ENCODE results near the gene PTTG1IP.
"Not testable (repeated sequence)": the region's sequence is repeated elsewhere in the genome, so short reads cannot be mapped to it uniquely, and the experiment has no call there.

The PTTG1IP gene

GRCh38 chr21:44873356-44874239 lies at the start of gene PTTG1IP:
TSS of gene PTTG1IP (minus strand) at chr21:44873690. CDS start at chr21:44873616, 74 bp downstream.
- DNase-seq, result peak; percentile 82

GRCh38 chr21:44921928-44922327 lies 48.4 kb upstream of the PTTG1IP start:
- DNase-seq, result no peak

- DNase-seq, result no peak
Observed at GRCh38 chr21:44920694-44921604, 47.5 kb upstream of the PTTG1IP start, which contains the start of gene ITGB2. TSS of gene ITGB2 (minus strand) at chr21:44920899. CDS start at chr21:44910782, 10,117 bp downstream.

- DNase-seq, result no peak
Observed at GRCh38 chr21:44919913-44920693, 46.6 kb upstream of the PTTG1IP start.

- DNase-seq, result no peak
Observed at GRCh38 chr21:44919111-44919912, 45.8 kb upstream of the PTTG1IP start.

GRCh38 chr21:44918581-44919033 lies 45.1 kb upstream of the PTTG1IP start:
- no peak for DNase-seq

- DNase-seq, result no peak
Observed at GRCh38 chr21:44918107-44918470, 44.6 kb upstream of the PTTG1IP start.

GRCh38 chr21:44917446-44918106 lies 44.1 kb upstream of the PTTG1IP start:
- no peak for DNase-seq

GRCh38 chr21:44916965-44917364 lies 43.5 kb upstream of the PTTG1IP start:
- no peak for DNase-seq

GRCh38 chr21:44914176-44914874 lies 40.8 kb upstream of the PTTG1IP start:
- no peak for DNase-seq

GRCh38 chr21:44913425-44914175 lies 40.1 kb upstream of the PTTG1IP start:
- no peak for DNase-seq

GRCh38 chr21:44912506-44913412 lies 39.3 kb upstream of the PTTG1IP start:
- not testable (repeated sequence) for DNase-seq

- no peak for DNase-seq
Observed at GRCh38 chr21:44912158-44912473, 38.6 kb upstream of the PTTG1IP start.

- DNase-seq, result peak; percentile 31
Observed at GRCh38 chr21:44911384-44912157, 38.1 kb upstream of the PTTG1IP start.

GRCh38 chr21:44911068-44911383 lies 37.5 kb upstream of the PTTG1IP start:
- no peak for DNase-seq

GRCh38 chr21:44910229-44911067 lies 37.0 kb upstream of the PTTG1IP start:
- no peak for DNase-seq

- DNase-seq, result no peak
Observed at GRCh38 chr21:44909719-44910118, 36.2 kb upstream of the PTTG1IP start.
